Activated CD4-positive, alpha-beta T cell treated with anti-CD3 and anti-CD28 coated beads, Interleukin-2, amount 50 U/mL, for 16 hours (primary cell): ENCODE data around the gene SERTAD2.
A peak's percentile ranks its signal among the peaks of the same experiment; 100 is the strongest.

Experiments
- DNase-seq: peaks from one replicate; pipeline ENCODE4 v3.0.0-alpha.2; 2020

Gene SERTAD2

DNA sequence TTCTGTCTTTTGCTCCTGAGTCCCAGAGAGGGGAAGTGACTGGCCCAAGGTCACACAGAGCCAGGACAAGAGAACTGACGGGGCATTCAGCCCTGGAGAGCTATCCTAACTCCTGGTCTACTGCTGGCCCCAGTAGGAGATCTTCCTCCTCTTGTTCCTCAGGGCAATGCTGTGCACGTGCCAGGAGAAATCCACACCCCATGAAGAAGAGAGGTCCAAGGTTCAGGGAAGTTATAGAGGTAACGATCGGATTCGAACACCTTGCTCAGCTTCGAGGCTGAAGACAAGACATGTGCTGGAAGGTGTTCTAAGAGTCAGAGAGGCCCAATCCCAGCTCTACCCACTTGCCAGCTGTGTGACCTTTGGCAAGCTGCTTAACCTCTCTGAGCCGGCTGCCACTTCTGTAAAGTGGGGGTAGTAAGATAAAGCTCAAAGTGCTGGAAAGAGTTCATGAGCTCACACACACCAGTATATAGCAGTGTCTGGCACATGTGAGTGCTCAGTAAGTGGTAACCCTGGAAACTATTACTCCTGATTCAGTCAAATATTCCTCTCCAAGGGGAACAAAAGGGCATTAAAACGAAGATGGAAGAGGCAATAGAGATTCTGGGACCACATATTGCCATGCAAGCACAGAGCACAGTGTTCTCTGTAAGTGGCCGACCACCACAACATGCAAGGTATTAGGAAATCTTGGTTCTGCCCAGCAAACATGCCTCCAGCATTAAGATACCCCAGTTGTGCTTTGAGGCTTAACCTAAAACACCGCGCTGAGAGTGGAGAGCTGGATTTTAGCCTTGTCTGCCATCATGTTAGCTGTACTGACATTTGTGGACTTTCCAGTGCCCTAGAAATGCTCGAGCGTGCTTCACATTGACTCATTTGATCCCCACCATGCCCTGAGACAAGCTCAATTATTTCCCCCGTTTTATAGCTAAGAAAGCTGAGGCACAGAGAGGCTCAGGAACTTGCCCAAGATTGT lies 25.6 kb downstream of the SERTAD2 start:
- no peak for DNase-seq

DNA sequence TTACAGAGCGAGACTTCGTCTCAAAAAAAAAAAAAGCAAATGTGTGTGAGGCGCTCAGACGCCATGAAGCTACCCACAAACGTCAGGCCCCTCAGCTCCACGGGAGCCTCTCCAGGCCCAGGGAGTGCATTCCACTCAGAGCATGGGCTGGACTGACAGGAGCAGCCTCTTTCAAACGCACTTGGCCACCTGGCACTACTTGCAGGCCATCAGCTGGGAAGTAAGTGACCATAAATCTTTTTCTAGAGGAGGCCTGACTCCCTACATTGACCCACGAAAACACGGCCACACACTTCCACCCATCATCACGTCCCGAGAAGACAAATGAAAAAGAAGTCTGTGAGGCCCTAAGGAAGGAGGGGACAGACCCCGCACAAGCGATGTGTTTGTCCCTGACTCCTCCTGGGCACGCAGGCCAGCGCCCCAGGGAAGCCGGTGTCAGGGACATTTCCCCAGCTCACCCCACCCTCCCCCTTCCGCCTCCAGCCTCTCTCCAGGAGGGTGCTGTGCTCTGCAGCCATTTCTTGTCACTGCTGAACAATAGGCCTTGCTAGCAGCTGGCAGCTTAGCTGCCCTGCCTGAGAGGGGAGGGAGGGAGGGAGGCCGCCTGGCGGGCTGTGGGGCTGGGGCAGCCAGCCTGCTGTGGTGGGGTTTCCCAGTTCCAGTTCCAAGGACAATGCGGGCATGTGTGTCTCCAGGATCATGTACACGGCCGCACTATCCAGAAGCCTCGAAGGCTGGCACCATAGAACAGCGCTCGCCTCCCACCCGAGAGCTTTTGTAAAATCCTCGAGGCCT lies 26.6 kb downstream of the SERTAD2 start:
- no peak for DNase-seq

DNA sequence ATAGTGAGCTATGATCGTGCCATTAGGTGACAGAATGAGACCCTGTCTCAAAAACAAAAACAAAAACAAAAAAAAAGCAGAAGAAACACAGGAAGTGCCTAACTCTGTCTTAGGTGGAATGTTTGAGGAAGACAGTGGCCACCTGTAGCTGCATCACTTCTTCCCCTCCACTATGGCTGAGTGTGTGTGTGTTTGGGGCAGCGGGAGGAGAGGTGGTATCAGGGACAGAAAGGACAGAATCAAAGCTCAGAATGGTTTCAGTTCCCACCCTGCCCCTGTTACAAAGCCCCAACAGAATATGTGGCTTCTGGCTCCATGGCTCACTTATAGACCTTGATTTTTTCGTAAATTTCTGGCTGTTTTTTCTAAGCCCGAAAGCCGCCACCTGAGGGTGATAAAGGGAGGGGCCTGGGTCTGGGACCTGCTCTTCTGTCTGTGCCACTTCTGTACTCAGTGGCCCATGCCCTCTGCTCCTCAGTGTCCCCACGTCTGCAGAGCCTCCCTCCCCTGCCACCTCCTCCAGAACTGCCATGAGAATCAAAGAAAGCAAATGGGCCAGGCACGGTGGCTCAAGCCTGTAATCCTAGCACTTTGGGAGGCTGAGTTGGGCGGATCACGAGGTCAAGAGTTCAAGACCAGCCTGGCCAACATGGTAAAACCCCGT lies 27.4 kb downstream of the SERTAD2 start:
- DNase-seq: no peak

DNA sequence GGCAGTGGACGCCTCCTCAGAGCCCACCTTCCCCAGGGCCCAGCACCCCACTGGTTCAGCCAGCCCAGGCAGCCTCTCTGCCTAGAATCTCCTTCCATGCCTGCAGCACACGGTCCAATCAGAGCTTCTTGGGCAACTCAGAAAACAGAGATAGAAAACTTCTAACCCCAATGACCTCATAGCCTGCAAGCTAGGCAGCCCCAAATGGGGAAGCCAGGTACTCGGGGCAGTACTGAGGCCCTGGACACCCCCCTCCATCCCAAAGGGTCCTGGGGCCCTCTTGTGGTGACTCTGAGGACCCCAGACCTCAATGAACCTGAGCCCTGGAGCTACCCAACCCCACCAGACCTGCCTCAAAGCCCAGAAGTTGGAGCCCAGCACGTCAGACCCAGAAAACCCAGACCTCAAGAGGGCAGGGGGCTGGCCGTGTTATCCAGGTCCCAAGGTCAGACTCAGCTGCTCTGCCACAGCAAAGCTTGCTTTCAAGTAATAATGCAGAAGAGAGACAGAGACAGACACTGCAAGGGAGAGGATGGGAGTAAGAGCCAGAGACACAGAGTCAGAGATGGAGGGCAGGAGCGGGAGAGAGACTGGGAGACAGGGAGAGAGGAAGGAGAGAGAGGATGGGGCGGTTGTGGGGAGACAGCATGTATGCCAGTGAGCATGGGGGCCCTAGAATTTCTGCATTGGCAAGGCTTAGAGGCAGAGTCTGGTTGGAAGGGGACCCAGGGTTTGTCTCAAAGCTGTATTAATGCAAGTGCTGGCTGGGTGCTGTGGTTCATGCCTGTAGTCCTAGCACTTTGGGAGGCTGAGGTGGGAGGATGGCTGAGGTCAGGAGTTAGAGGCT lies 28.2 kb downstream of the SERTAD2 start:
- DNase-seq: no peak

DNA sequence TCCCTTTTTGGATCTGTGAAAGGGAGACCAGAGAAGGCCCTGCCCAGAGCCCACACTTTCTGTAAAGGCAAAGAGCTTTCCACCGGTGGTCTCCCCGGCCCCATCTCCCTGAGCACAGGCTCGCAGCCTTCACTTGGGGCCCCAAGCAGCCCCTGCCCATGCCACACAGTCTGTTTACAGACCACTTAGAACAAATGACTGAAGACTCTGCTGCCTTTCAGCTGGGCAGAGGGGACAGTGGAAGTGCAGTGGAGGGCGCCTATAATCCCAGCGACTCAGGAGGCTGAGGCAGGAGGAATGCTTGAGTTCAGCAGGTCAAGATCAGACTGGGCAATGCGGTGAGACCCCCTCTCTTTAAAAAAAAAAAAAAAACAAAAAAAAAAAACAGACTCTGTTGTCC lies 28.9 kb downstream of the SERTAD2 start:
- no peak for DNase-seq

DNA sequence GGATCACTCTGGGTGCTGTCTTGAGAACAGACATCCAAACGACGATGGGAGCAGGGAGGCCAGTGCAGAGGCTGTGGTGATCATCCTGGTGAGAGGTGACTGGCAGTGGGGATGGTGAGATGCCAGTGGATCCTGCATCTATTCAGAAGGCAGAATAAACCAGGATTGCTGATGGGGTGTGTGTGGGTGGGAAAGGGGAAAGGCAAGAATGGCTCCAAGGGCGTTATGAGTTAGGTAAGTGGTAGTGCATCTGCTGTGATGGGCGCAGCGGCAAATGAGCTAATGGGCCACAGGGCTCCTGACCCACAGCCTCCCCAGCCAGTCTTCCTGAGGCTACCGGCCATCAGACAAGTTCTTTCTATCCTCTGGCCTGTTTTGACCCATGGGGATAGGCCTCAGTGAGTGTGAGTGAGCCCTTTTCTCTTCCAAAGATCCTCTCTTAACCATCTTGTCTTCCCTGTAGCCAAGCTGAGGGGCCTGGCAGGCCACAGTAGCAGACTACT lies 29.6 kb downstream of the SERTAD2 start:
- no peak for DNase-seq

DNA sequence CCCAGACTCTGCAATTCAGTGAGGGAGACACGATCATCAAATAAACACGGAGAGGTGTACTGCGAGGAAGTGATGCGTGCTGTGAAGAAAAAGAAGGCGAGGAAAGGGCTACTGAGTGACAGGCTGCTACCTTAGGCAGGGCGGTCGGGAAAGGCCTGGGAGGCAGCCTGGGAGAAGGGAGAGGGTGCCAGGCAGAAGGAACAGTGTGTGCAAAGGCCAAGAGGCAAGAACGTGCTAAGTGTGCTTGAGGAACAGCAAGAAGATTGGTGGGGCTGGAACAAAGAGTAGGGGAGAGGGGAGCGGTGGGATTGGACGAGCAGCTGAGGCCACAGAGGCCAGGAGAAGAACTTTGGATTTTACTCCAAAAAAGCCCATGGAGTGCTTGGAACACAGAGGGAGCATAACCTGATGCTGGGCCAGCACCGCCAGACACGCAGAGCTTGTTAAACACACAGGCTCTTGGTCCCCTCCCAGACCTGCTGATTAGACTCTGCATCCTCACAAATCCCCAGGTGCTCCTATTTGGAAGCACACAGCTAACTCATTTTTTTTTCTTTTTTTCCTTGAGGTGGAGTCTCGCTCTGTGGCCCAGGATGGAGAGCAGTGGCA lies 30.4 kb downstream of the SERTAD2 start:
- no peak for DNase-seq

DNA sequence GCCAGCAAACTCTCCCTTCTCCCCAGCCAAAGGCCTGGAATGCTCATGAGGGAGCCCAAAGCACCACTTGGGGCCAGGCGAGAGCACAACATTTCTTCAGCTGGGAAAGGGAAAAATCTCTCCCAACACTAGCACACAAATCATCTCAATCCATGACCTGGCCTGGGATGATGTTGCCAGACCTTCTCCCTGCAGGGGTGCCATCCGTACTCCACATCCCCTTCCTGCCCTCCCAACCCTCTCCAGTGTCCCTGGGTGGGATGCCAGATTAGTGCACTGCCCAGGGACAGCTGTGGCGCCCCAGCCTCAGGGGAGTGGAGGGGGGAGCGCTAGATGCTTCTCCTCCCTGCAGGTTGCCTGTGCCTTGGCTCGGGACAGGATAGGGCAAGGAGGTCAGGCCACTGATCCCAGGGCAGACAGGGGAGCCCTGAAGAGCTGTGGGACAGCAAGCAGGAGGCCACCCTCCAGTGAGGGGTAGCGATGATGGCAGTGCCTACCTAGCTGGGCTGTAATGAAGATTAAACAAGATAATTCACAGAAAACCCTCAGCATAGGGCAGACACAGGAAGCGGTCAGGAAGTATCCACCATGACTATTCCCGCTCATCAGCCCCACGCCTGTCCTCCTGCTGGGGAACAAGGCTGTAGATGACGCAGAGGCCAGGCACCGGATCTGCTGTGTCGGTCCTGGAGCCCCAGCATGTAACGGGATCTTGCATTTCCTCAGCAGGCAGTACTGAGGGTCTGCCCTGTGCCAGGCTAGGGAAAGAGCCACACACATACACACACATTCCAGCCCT lies 31.1 kb downstream of the SERTAD2 start:
- DNase-seq: no peak

DNA sequence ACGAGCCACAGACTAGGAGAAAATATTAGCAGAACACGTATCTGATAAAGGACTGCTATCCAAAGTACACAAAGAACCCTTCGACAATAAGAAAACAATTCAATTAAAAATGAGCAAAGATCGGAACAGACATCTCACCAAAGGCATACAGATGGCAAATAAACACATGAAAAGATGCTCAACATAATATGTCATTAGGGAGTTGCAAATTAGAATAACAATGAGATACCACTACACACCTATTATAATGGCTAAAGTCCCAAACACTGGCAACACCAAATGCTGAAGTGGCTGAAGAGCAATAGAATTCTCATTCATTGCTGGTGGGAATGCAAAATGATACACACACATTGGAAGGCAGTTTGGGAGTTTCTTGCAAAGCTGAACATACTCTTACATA lies 33.1 kb downstream of the SERTAD2 start:
- no peak for DNase-seq

DNA sequence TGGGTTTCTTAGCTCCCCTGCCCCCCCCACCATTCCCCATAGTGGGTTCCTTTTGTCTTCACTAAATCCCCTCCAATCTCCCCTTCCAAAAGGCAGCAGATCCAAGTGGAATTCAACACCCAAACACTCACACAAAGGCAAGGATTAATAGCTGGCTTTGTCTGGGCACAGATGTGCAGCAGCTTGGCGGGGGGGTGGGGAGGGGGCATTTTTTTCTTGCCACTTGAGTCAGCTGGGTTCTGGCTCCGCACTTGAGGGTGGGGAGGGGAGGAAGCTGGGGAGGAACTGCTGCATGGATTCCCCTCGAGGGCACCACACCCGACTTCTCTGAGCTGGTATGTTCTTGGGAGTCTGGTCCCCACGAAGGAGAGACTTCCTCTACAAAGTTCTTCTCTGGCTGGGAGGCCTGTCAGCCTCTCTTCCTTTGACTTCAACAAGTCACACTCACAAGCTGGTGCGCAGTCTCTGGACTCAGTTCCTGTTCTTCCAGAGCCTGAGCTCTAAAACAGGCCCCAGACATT lies 36.0 kb downstream of the SERTAD2 start:
- DNase-seq: no peak

DNA sequence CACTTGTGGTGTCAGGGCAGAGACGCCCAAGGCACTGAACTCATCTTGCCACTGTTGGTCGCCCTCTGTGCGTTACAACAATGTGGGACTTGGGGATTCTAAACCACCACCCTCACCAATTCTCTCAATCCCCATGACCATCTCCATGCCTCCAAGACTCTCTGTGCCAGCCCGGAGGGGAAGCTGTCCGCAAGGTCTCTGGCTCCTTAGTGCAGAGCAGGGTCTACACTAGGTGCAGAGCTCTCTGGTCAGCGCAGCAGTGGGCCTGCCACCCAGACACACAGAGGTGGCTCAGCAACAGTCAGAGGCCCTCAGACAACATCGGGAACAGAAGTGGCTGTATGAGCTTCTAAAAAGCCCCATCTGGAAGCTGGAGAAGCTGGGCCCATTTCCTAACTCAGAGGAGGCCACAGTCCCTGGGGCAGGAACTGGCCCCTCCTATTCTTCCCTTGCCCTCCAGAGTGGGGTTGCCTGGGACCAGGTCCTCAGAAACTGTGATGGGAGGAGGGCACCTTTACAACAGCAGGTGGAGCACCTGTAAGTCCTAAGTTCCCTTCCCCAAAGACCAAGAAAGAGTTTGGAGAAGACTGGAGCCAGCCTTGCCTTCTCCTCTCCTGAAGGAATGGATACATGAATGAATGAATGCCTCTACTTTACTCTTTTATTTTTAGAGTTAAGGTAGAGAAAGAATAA lies 37.7 kb downstream of the SERTAD2 start:
- no peak for DNase-seq

DNA sequence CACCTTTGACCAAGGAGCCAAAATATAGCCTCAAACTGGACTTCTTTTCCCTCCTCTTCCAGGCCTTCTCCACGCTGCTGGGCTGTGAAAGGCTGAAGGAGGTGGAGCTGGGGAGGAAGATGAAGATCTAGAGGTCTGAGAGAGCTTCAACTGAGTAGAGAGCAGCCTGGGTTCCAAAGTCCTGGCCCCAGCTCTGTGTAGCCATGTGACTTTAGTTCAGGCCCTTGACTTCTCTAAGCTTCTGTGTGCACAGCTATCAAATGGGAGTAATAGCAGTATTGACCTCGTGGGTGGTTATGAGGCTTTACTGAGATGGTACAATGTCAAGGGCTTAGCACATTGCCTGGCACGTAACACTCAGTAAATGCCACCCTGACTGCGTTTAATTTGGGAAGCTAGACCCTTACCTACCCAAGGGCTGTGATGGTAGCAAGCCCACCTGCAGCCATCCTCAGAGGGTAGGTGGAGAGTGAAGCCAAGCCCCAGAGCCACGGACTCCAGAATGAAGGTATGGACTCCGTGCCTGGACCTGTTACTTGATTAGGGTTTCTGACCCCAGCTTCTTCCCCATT lies 38.4 kb downstream of the SERTAD2 start:
- no peak for DNase-seq

DNA sequence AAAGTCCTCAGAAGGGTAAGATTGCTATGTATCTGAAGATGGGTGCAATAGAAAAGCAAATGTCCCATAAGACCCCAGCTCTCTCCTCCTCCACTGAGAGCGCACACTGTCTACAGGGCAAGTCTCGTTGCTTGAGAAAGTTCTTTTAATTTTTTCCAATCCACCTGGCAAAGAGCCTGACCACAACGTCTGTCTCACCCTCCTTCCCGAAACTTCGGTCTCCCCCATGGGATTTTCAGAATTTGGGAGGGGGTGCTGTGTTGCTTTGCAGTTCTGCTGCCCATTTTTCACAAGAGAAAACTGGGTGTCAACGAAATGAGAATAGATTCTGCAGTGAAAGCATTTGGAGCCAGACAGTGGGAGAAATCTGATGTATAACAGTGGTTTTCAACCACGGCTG lies 40.4 kb downstream of the SERTAD2 start:
- DNase-seq: no peak

DNA sequence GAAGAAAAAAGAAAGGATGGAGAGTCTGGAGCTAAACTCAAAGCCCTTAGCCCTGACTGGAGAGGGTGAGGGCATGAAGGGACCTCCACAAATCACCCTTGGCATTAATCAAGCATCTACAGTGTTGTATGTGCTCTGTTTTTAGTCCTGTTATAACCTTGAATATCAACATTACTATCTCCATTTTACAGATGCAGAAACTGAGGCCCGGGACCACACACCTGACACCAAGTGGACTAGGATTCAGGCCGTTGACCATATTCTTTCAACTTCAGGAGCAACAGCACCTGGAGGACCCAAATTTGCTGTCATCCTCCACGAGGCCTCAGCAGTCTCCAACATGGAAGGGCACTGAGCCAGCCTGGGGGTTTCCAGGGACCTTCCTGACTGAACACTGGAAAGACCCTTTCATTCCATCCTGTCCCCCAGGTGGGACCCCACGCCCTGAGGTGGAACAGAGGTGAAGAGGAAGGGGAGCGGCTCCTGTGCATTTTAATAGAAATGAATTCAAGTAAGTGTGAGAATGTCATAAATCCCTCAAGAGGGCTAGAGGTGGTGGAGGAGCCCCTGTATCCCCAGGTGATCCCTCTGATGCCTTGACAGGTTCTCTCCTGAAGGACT lies 41.0 kb downstream of the SERTAD2 start:
- no peak for DNase-seq

DNA sequence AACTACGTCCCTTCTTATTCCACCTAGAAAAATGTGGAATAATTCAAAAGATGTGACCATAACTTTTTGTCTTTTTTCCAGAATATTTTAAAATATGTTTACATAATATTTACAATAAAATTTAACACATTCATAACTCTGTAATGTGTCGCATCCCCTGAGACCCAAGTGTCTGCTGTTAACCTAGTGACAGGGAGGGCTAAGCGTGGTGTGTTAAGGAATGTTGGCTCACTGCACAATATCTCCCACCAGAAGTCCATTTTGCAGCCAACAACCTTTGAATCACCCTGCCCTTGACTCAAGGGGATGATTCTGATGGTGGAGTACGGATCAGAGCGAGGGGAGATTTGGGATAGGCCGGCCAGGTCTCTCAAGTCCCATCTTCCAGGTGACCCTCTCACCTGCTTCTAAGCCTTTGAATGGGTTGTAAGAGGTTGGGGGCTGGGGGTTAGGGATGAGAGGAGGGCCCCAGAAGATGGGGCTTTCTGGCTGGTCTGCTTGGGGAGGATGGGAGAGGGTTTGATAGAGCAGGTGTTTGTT lies 43.3 kb downstream of the SERTAD2 start:
- no peak for DNase-seq

DNA sequence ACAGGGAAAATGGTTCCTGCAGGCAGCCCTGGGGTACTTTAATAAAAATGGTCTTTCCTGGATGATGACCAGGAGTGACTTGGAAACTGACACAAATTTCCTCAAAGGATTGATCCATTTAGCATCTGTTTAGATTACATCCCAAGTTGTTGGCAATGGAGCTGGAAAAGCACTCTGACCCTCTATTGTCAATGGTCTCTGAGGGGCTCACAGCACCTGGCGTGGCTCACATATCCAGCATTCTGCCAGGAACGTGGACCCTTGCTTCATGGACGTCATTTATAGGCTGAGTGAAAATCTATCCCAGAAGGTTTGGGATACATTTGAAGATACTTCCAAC lies 43.8 kb downstream of the SERTAD2 start:
- no peak for DNase-seq

DNA sequence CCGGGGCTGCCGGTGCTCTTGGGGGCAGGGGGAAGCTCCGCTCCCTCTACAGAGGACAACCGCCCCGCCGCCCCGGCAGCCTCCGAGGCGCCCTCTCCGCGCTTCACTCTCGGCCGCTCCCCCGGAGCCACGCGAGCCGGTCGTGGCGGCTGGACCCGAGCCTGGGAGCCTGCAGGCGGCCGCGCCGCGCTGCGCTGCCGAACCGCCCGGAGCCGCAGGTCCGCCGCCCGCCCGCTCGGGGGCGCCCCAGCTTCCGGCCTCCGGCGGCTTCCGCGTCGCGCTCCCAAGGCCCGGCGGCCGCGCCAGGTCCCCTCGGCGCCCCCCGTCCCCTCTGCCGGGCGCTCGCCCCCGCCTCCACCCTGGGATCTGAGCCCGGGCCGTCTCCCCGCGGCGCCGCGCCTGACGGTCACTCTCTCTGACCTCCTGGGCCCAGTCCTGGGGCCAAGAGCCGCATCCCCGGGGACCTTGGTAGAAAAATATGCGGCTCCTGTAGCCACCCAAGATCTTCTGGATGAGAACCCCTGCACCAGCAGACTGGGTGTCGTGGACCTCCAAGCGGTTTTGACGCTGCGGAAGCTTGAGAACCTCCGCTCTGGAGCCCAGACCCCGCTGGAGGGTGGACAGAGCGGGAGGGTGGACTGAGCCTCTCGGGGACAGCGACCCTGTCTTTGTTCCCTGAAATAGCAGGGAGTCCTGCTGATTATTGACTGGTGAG lies 44.3 kb downstream of the SERTAD2 start:
- DNase-seq: peak; percentile 63

DNA sequence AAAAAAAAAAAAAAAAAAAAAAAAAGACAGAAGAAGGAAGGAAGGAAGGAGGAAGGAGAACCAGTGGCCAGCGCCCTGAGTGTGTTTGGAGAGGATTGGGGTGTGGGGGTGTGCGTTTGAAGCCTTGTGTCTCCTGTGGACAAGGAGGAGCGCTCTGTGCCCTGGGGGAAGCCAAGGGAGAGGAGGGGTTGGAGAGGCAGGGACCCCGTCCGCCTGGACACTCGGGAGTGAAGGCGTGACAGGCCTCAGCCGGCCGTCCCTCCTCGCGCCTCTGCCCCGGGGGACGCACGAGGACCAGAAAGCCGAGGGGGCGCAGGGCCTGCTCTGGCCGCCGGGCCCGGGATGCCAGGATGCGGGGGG lies 44.9 kb downstream of the SERTAD2 start:
- DNase-seq: peak; percentile 7
